ENCODE data around the gene SLC22A17.

The SLC22A17 gene

GRCh38 chr14:23299211-23299957, 53.3 kb downstream of the SLC22A17 start:
- H3K27me3 ChIP-seq (replicated peaks; ENCODE audit: control insufficient read depth, insufficient read depth, low read length), result no peaks in the 10 kb centered on the region
- H3K4me3 ChIP-seq (ENCODE audit: low read length), result peak overlapping the region; percentile 8
- no peaks in the 10 kb centered on the region for H3K9me3 ChIP-seq (ENCODE audit: control insufficient read depth, low read length)
- H3K36me3 ChIP-seq (ENCODE audit: control insufficient read depth, insufficient read depth, low read length, severe bottlenecking), result no peaks in the 10 kb centered on the region
- DNase-seq (ENCODE audit: low read depth), result peak; percentile 80
- peak overlapping the region; percentile 98 for H3K9ac ChIP-seq (ENCODE audit: low read length)
- H3K4me1 ChIP-seq (ENCODE audit: control insufficient read depth, insufficient read depth, low read length), result peaks cover 38% of the 10 kb centered on the region

GRCh38 chr14:23297611-23298277, 54.9 kb downstream of the SLC22A17 start:
- no peak for DNase-seq (ENCODE audit: low read depth)
- Histone ChIP-seq H3K4me3 (ENCODE audit: low read length) (peak overlapping the region; percentile 50), H3K36me3 (ENCODE audit: control insufficient read depth, insufficient read depth, low read length, severe bottlenecking) (no peaks in the 10 kb centered on the region), H3K27me3 (replicated peaks; ENCODE audit: control insufficient read depth, insufficient read depth, low read length) (peaks cover 4% of the 10 kb centered on the region), H3K4me1 (ENCODE audit: control insufficient read depth, insufficient read depth, low read length) (peaks cover 38% of the 10 kb centered on the region), H3K9ac (ENCODE audit: low read length) (peak overlapping the region; percentile 44), H3K9me3 (ENCODE audit: control insufficient read depth, low read length) (no peaks in the 10 kb centered on the region)

- peaks cover 38% of the 10 kb centered on the region for H3K4me1 ChIP-seq (ENCODE audit: control insufficient read depth, insufficient read depth, low read length)
- no peak overlapping the region for H3K4me3 ChIP-seq (ENCODE audit: low read length)
- no peaks in the 10 kb centered on the region for H3K9me3 ChIP-seq (ENCODE audit: control insufficient read depth, low read length)
- no peak overlapping the region for H3K9ac ChIP-seq (ENCODE audit: low read length)
- no peaks in the 10 kb centered on the region for H3K36me3 ChIP-seq (ENCODE audit: control insufficient read depth, insufficient read depth, low read length, severe bottlenecking)
- DNase-seq (ENCODE audit: low read depth), result no peak
- peaks cover 4% of the 10 kb centered on the region for H3K27me3 ChIP-seq (replicated peaks; ENCODE audit: control insufficient read depth, insufficient read depth, low read length)
Measured at GRCh38 chr14:23297096-23297495, 55.6 kb downstream of the SLC22A17 start.
